Brain pericyte (primary cell): Measurements from ENCODE around the gene DDX25.

Experiments
- DNase-seq: peaks from one replicate; pipeline ENCODE4 v3.0.0-alpha.2; 2012; ENCODE audit warnings: low read depth, low spot score

The DDX25 gene

GRCh38 chr11:125977333-125977732, 73.0 kb downstream of the DDX25 start:
- no peak for DNase-seq

- no peak for DNase-seq
Measured at GRCh38 chr11:125978181-125978716, 73.9 kb downstream of the DDX25 start.
